HCT116 (cell line): ENCODE results near the gene SYNC. TPM values are rescaled to one million over a fixed set of nuclear protein-coding genes. Genes with fewer than 3 reads are reported as not detected.
"Not testable (repeated sequence)": the region's sequence is repeated elsewhere in the genome, so short reads cannot be mapped to it uniquely, and the experiment has no call there.

ENCODE experiments used
- ATAC-seq: fragments of 200-7000 bp; cut with Tn5 transposase; 2 replicates; pipeline ENCODE4 v1.9.1; 2020; ENCODE audit warnings: mild to moderate bottlenecking, moderate library complexity
- BruUV-seq: library from RNA; stranded (reverse); fragments of 400-500 nt; replicated peaks from 2 replicates; lab custom pipeline; 2021; lab: Mats Ljungman, UMichigan
- CTCF ChIA-PET: fragments of 300-600 bp; sonication (Branson Sonifier 250); formaldehyde crosslinking; loops from one replicate; lab custom pipeline; 2021; ENCODE audit warnings: antibody characterized with exemption; lab: Charles Lee
- POLR2A ChIA-PET: fragments of 300-600, 350-600 bp; sonication (Branson Sonifier 250); formaldehyde crosslinking; loops from one replicate; lab custom pipeline; 2021; ENCODE audit warnings: antibody characterized with exemption; lab: Charles Lee
- RAD21 ChIA-PET, 2 experiments: fragments of 300-600 bp; sonication (Branson Sonifier 250); formaldehyde crosslinking; loops; one replicate each; lab custom pipeline; 2023; ENCODE audit warnings: low total read pairs in 2 of 2; ENCODE audit not compliant: uncharacterized antibody in 2 of 2, unreplicated experiment in 2 of 2, low non-redundant PET in 1 of 2; lab: Charles Lee
- DNase-seq: peaks from one replicate; pipeline ENCODE4 v3.0.0-alpha.2; 2010; ENCODE audit warnings: low read depth, low spot score
- H2AFZ ChIP-seq: fragments of 200-600 bp; shearing (Covaris generic), sonication (generic); 2 replicates; pipeline ENCODE4 v1.6.1; 2017; ENCODE audit warnings: low read depth, mixed run types, mixed read lengths, antibody characterized with exemption, low read length; ENCODE audit not compliant: poor library complexity, severe bottlenecking
- H3K27ac ChIP-seq: 2 replicates; pipeline ENCODE4 v1.5.1; 2012; ENCODE audit warnings: low read depth, low read length
- H3K27me3 ChIP-seq: fragments of 200-600 bp; sonication (generic); 2 replicates; pipeline ENCODE4 v1.6.1; 2016; ENCODE audit warnings: mixed run types, low read length, mixed read lengths; ENCODE audit not compliant: insufficient read depth
- H3K36me3 ChIP-seq, 2 experiments: fragments of 200-500 bp in 1 of 2; fragments of 200-600 bp in 1 of 2; sonication (Bioruptor generic) in 1 of 2; sonication (generic) in 1 of 2; 2 replicates each; pipeline versions ENCODE4 v1.5.1 to v1.6.1; 2014 to 2016; ENCODE audit warnings: low read length in 2 of 2, inconsistent platforms in 1 of 2, mixed read lengths in 1 of 2, mixed run types in 1 of 2; ENCODE audit not compliant: insufficient read depth in 2 of 2, control insufficient read depth in 1 of 2
- H3K4me1 ChIP-seq, 2 experiments: fragments of 200-600 bp in 1 of 2; sonication (generic) in 1 of 2; 2 replicates each; pipeline versions ENCODE4 v1.5.1 to v1.6.1; 2012 to 2017; ENCODE audit warnings: low read length in 2 of 2, inconsistent platforms in 1 of 2, mild to moderate bottlenecking in 1 of 2, mixed read lengths in 1 of 2, mixed run types in 1 of 2, moderate library complexity in 1 of 2; ENCODE audit not compliant: insufficient read depth in 2 of 2, control insufficient read depth in 1 of 2
- H3K4me2 ChIP-seq: fragments of 200-600 bp; sonication (generic); 2 replicates; pipeline ENCODE4 v1.6.1; 2017; ENCODE audit warnings: mixed run types, low read length, mixed read lengths
- H3K4me3 ChIP-seq, 2 experiments: fragments of 200-600 bp in 1 of 2; sonication (generic) in 1 of 2; replicated peaks in 1 of 2; 2 replicates each; pipeline ENCODE4 v1.5.1; 2011 to 2016; ENCODE audit warnings: low read length in 2 of 2, control low read depth in 1 of 2, low read depth in 1 of 2, mild to moderate bottlenecking in 1 of 2, mixed read lengths in 1 of 2, mixed run types in 1 of 2
- H3K79me2 ChIP-seq: fragments of 200-600 bp; sonication (generic); 2 replicates; pipeline ENCODE4 v1.6.1; 2017; ENCODE audit warnings: mild to moderate bottlenecking, mixed run types, low read length, moderate library complexity, mixed read lengths; ENCODE audit not compliant: insufficient read depth
- H3K9ac ChIP-seq: fragments of 200-600 bp; sonication (generic); 2 replicates; pipeline ENCODE4 v1.6.1; 2016; ENCODE audit warnings: low read length, mixed read lengths
- H3K9me2 ChIP-seq: fragments of 200-600 bp; sonication (generic), shearing (Covaris generic); 2 replicates; pipeline ENCODE4 v1.6.1; 2017; ENCODE audit warnings: mixed run types, mild to moderate bottlenecking, moderate library complexity; ENCODE audit not compliant: insufficient read depth
- H3K9me3 ChIP-seq, 2 experiments: fragments of 200-500 bp in 1 of 2; fragments of 200-600 bp in 1 of 2; sonication (Bioruptor generic) in 1 of 2; sonication (generic) in 1 of 2; 2 replicates each; pipeline ENCODE4 v1.6.1; 2014 to 2017; ENCODE audit warnings: low read length in 2 of 2, mixed read lengths in 2 of 2, inconsistent platforms in 1 of 2, low read depth in 1 of 2, mild to moderate bottlenecking in 1 of 2, mixed run types in 1 of 2, moderate library complexity in 1 of 2; ENCODE audit not compliant: control insufficient read depth in 1 of 2, insufficient read depth in 1 of 2
- H4K20me1 ChIP-seq: fragments of 200-600 bp; sonication (generic), shearing (Covaris generic); 2 replicates; pipeline ENCODE4 v1.6.1; 2017; ENCODE audit warnings: mixed run types, mild to moderate bottlenecking, moderate library complexity; ENCODE audit not compliant: insufficient read depth
- CBX3 ChIP-seq: IDR thresholded peaks from 2 replicates; pipeline ENCODE4 v1.6.1; 2012; ENCODE audit warnings: low read depth
- EZH2 ChIP-seq: fragments of 200-600 bp; sonication (generic); IDR thresholded peaks from 2 replicates; pipeline ENCODE4 v1.6.1; 2017; ENCODE audit warnings: antibody characterized with exemption, mixed run types
- RAD21 ChIP-seq: IDR thresholded peaks from 2 replicates; pipeline ENCODE4 v1.6.1; 2012; ENCODE audit warnings: low read depth, mild to moderate bottlenecking
- REST ChIP-seq: IDR thresholded peaks from 2 replicates; pipeline ENCODE4 v1.6.1; 2012; ENCODE audit warnings: low read depth
- SP1 ChIP-seq: IDR thresholded peaks from 2 replicates; pipeline ENCODE4 v1.6.1; 2012; ENCODE audit warnings: low read depth
- SRF ChIP-seq: IDR thresholded peaks from 2 replicates; pipeline ENCODE4 v1.6.1; 2012; ENCODE audit warnings: low read depth
- YY1 ChIP-seq: IDR thresholded peaks from 2 replicates; pipeline ENCODE4 v1.6.1; 2011; ENCODE audit warnings: low read length, low read depth, moderate library complexity, mild to moderate bottlenecking; ENCODE audit not compliant: insufficient replicate concordance; ENCODE audit errors: extremely low read depth
- ZBTB33 ChIP-seq: IDR thresholded peaks from 2 replicates; pipeline ENCODE4 v1.6.1; 2011; ENCODE audit warnings: mild to moderate bottlenecking, low read length, moderate library complexity; ENCODE audit not compliant: insufficient replicate concordance; ENCODE audit errors: extremely low read depth
- ZFX ChIP-seq: fragments of 450-650 bp; IDR thresholded peaks from 2 replicates; pipeline ENCODE4 v1.6.1; 2017
- ZNF274 ChIP-seq: fragments of 200-500 bp; sonication (Bioruptor generic); IDR thresholded peaks from 2 replicates; pipeline ENCODE4 v1.6.1; 2014; ENCODE audit warnings: mild to moderate bottlenecking, low read depth, low read length, inconsistent platforms
- intact Hi-C: fragments of 100-400 bp; cut with micrococcal nuclease; formaldehyde crosslinking; loops from 2 replicates; pipeline ENCODE4 v1.10.0; 2022
- total RNA-seq: library from RNA; stranded (reverse); gene quantifications from one replicate; pipeline ENCODE4 v1.2.1, GENCODE V29; 2021; ENCODE audit not compliant: unreplicated experiment
- TF ChIP-seq, protein P1 (sequence below): IDR thresholded peaks from 2 replicates; pipeline ENCODE4 v1.6.1; 2012

SYNC gene
- total RNA-seq, 1 experiment from 2014 or later, result 1.3 TPM

DNA sequence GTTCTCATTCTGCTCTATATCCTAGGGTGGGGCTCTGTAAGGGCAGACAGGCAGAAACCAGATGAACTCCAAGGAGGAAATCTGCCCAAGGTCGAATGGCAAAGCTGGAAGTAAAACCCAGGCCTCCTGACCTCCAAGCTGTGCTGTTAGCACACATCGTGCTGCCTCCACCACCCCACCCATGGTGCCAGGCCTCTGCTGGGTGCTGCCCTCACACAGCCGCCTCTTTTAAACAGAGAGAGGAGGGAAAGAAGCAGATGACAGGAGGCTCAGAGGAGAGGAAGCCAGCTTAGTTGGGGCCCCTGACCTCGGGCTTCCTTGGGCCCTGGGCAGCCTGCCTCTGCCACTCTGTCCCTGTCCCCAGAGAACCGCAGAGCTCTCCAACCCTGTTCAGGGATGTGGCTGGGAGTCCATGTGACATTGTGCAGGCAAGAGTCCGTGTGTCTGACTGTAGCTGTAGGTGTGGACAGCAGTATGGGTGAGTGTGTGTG lies 1.1 kb downstream of the SYNC start:
- no peak overlapping the region for H3K9ac ChIP-seq
- BruUV-seq, result no TSS peak

DNA sequence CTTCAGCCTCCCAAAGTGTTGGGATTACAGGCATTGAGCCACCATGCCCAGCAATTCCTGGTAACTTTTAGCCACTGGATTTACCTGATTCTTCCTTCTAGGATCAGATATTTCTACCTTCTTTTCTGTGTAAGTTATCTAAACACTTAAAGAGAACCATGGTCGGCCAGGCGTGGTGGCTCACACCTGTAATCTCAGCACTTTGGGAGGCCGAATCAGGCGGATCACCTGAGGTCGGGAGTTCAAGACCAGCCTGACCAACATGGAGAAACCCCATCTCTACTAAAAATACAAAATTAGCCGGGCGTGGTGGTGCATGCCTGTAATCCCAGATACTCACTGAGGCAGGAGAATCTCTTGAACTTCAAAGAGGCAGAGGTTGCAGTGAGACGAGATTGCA lies 5.6 kb downstream of the SYNC start:
- H3K36me3 ChIP-seq, DNase-seq, ATAC-seq, H3K27me3 ChIP-seq, H3K79me2 ChIP-seq, H3K27ac ChIP-seq, H3K9me3 ChIP-seq, H3K4me3 ChIP-seq, H2AFZ ChIP-seq, intact Hi-C loops, POLR2A ChIA-PET, H3K9ac ChIP-seq, H3K9me2 ChIP-seq, BruUV-seq, H4K20me1 ChIP-seq, RAD21 ChIA-PET, H3K4me2 ChIP-seq: not testable (repeated sequence)
- CTCF ChIA-PET, result interaction anchor here (0.6 kb wide), 1 partner anchor 20 kb away, joined by 3 read pairs; no protein-coding TSS in a partner anchor
- H3K4me1 ChIP-seq, result peaks cover 17 to 19% of the 10 kb centered on the region in 2 experiments

More for the DNA sequence above, 1.1 kb downstream of the SYNC start:
- Histone ChIP-seq H3K27me3 (no peaks in the 10 kb centered on the region), H3K9me3 (no peaks in the 10 kb centered on the region), H3K36me3 (no peaks in the 10 kb centered on the region), H3K4me3 (no peak overlapping the region; a peak in 1 of 4 replicates), H3K9me2 (no peaks in the 10 kb centered on the region), H3K4me2 (peak overlapping the region; percentile 100), H3K79me2 (no peaks in the 10 kb centered on the region), H3K4me1 (peaks cover 13 to 27% of the 10 kb centered on the region in 2 experiments), H3K27ac (no peak overlapping the region; the same call in 1 of the 2 replicates), H2AFZ (no peak overlapping the region), H4K20me1 (no peaks in the 10 kb centered on the region)
- ChIA-PET POLR2A (no interaction called here), RAD21 (no interaction called here), CTCF (no interaction called here)
- ATAC-seq (peak; percentile 3; the same call in 1 of the 2 replicates), DNase-seq (no peak)
- TF ChIP-seq, protein P1, sequence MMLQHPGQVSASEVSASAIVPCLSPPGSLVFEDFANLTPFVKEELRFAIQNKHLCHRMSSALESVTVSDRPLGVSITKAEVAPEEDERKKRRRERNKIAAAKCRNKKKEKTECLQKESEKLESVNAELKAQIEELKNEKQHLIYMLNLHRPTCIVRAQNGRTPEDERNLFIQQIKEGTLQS, result no peak
- TF ChIP-seq CBX3 (no peak), ZNF274 (no peak), SP1 (no peak), ZFX (no peak), YY1 (no peak), SRF (no peak), ZBTB33 (no peak), REST (no peak), EZH2 (no peak), RAD21 (no peak)
- intact Hi-C loops, result no loop called here
